ENCODE measurements around the gene STX11. TPM values are rescaled to one million over a fixed set of nuclear protein-coding genes. Genes with fewer than 3 reads are reported as not detected.

STX11 gene
- total and polyA plus RNA-seq, 10 of the 15 experiments (the other 5 are each of a cell fraction or from before 2014, with no cell fraction given) = 0.66 to 38.1 (median 19.8) TPM

GRCh38 chr6:144185133-144185836 is 35.0 kb downstream of the STX11 start (continued):
- TF ChIP-seq, protein P1, sequence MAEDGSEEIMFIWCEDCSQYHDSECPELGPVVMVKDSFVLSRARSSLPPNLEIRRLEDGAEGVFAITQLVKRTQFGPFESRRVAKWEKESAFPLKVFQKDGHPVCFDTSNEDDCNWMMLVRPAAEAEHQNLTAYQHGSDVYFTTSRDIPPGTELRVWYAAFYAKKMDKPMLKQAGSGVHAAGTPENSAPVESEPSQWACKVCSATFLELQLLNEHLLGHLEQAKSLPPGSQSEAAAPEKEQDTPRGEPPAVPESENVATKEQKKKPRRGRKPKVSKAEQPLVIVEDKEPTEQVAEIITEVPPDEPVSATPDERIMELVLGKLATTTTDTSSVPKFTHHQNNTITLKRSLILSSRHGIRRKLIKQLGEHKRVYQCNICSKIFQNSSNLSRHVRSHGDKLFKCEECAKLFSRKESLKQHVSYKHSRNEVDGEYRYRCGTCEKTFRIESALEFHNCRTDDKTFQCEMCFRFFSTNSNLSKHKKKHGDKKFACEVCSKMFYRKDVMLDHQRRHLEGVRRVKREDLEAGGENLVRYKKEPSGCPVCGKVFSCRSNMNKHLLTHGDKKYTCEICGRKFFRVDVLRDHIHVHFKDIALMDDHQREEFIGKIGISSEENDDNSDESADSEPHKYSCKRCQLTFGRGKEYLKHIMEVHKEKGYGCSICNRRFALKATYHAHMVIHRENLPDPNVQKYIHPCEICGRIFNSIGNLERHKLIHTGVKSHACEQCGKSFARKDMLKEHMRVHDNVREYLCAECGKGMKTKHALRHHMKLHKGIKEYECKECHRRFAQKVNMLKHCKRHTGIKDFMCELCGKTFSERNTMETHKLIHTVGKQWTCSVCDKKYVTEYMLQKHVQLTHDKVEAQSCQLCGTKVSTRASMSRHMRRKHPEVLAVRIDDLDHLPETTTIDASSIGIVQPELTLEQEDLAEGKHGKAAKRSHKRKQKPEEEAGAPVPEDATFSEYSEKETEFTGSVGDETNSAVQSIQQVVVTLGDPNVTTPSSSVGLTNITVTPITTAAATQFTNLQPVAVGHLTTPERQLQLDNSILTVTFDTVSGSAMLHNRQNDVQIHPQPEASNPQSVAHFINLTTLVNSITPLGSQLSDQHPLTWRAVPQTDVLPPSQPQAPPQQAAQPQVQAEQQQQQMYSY (CRISPR knock-in tag; IDR thresholded peaks at IDR 0.05) = no peak
- no peak for TF ChIP-seq ZNF274 (IDR thresholded peaks at IDR 0.05; ENCODE audit: insufficient read depth, insufficient read length)

DNA sequence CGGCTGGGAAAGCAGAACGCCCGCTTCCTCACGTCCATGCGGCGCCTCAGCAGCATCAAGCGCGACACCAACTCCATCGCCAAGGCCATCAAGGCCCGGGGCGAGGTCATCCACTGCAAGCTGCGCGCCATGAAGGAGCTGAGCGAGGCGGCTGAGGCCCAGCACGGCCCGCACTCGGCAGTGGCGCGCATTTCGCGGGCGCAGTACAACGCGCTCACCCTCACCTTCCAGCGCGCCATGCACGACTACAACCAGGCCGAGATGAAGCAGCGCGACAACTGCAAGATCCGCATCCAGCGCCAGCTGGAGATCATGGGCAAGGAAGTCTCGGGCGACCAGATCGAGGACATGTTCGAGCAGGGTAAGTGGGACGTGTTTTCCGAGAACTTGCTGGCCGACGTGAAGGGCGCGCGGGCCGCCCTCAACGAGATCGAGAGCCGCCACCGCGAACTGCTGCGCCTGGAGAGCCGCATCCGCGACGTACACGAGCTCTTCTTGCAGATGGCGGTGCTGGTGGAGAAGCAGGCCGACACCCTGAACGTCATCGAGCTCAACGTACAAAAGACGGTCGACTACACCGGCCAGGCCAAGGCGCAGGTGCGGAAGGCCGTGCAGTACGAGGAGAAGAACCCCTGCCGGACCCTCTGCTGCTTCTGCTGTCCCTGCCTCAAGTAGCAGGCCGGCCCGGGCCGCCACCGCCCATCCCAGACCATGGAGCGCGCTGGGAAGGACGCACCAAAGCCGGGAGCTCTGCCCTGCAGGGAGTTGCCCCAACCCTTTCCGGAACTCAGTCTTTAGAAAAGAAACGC is 36.7 kb downstream of the STX11 start:
- in situ Hi-C loops (cut with MboI) = no loop called here
- Histone ChIP-seq H3K27ac (ENCODE audit: control insufficient read depth, insufficient read depth) (no peak overlapping the region), H4K20me1 (ENCODE audit: control insufficient read depth, insufficient read depth) (no peaks in the 10 kb centered on the region), H3K9me3 (replicated peaks; ENCODE audit: control insufficient read depth, insufficient read depth, low read length) (no peaks in the 10 kb centered on the region; the same call in 1 of the 3 replicates), H2AFZ (ENCODE audit: control insufficient read depth, low read depth, low read length) (no peak overlapping the region), H3K79me2 (ENCODE audit: control insufficient read depth, insufficient read depth, low read length) (peaks cover 3% of the 10 kb centered on the region; the same call in 1 of the 2 replicates), H3K4me1 (ENCODE audit: control insufficient read depth, insufficient read depth, low read length) (peaks cover 7% of the 10 kb centered on the region; the same call in 1 of the 2 replicates), H3K36me3 (ENCODE audit: control insufficient read depth in 2 of 2, insufficient read depth in 2 of 2, low read length in 1 of 2) (peaks cover 12 to 18% of the 10 kb centered on the region in 2 experiments; a peak in 3 of 4 replicates), H3K9ac (ENCODE audit: control insufficient read depth, insufficient read depth, low read length) (no peak overlapping the region), H3K4me2 (ENCODE audit: control insufficient read depth, insufficient read depth) (no peak overlapping the region), H3K27me3 (replicated peaks in 1 of 2; ENCODE audit: control insufficient read depth in 2 of 2, insufficient read depth in 2 of 2, low read length in 1 of 2) (no peaks in the 10 kb centered on the region), H3K4me3 (no peak overlapping the region)
- POLR2A ChIA-PET = no interaction called here
- BruUV-seq (replicated peaks) = no TSS peak
- SMC1A ChIA-PET (ENCODE audit: uncharacterized antibody, unreplicated experiment) = no interaction called here
- CTCF ChIA-PET = no interaction called here
- RAD21 ChIA-PET (ENCODE audit: unreplicated experiment) = no interaction called here
- no peak for ATAC-seq
- DNase-seq (ENCODE audit: low read depth, low spot score) = no peak
- intact Hi-C loops (cut with micrococcal nuclease; ENCODE audit: unreplicated experiment) = no loop called here
- TF ChIP-seq TCF7 (IDR thresholded peaks at IDR 0.05; ENCODE audit: borderline replicate concordance) (no peak), NFYB (IDR thresholded peaks at IDR 0.05; ENCODE audit: insufficient read depth, low read depth, low read length) (no peak), POLR2A (IDR thresholded peaks at IDR 0.05; ENCODE audit: low read depth, low read length) (peak; percentile 28; the same call in 1 of the 2 replicates), ATF7 (IDR thresholded peaks at IDR 0.05; ENCODE audit: low read depth) (no peak), MYB (IDR thresholded peaks at IDR 0.05; ENCODE audit: borderline replicate concordance, low read depth, low read length) (no peak)
- FAIRE-seq = no peak
- WGBS (ENCODE audit: insufficient coverage, insufficient replicate concordance, low lambda C conversion rate, missing lambda C conversion rate) = 98% methylated on average over 55 of the region's 79 CpGs

All from GM12878 (cell line).